CD1c-positive myeloid dendritic cell (primary cell): ENCODE results near the gene GLB1L2.

Experiments
- DNase-seq: peaks from one replicate; pipeline ENCODE4 v3.0.0-alpha.2; 2016; ENCODE audit errors: extremely low spot score

The GLB1L2 gene

DNA sequence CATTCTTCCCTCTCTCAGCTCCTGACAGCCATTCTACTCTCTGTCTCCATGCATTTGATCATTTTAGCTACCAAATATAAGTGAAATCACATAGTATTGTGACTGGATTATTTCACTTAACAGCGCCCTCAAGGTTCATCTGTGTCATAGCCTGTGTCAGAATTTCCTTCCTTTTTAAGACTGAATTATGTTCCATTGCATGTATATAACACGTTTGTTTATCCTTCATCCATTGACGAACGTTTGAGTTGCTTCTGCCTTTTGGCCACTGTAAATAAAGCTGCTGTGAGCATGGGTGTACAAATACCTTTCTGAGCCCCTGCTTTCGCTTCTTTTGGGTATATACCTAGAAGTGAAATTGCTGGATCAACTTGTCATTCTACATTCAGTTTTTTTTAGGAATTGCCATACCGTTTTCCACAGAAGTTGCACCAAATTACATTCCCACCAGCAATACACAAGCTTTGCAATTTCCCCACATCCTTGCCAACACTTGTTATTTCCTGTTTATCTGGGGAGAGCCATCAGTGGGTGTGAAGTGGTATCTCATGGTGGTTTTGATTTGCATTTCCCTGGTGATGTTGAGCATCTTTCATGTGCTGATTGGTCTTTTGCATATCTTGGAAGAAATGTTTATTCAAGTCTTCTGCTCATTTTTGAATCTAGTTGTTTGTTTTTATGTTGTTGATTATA is 17.5 kb downstream of the GLB1L2 start:
- peak; percentile 6 for DNase-seq

DNA sequence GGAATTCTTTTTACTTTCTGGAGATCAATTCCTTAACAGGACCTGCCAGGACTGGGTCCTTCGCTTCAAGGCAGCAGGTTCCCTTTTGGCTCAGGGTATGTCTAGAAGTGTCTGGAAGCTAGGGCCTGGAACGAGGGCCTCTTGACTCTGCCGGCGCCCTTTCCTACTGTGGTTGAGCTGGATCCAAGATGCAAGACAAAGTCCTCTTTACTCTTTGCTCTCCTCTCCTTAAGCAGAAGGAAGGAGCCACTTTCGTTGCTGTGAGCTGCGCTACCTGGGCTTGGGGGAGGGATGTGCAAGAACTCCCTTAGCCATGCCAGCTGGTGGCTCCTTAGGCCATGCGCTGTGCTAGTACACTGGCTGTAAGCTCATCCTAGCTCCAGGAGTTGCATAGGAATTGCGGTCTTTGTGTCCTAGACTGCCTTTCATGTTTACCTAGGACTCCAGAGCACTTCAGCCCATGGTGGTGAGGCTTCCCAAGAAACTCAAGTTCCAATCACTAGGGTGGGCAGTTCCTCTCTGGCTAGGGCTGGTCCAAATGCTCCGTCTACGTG is 18.1 kb downstream of the GLB1L2 start:
- no peak for DNase-seq

DNA sequence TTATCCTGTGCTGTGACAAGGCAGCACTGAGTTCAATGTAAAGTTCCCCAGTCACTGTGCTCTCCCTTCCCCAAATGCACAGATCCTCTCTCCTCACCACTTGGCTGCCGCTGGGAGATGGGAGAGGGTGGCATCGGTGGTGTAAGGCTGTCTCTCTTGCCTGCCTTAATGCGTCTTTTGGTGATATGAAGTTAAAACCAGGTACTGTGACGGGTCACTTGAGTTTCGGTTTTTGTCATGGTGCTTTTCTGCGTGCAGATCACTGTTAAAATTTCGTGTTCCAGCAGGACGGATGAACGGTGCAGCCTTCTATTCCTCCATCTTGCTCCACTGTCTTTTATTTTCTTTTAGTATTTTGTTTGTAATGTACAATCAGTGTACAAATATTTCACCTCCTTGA is 18.6 kb downstream of the GLB1L2 start:
- no peak for DNase-seq

- DNase-seq = no peak
Measured at GRCh38 chr11:134352111-134352510, 20.3 kb downstream of the GLB1L2 start.

GRCh38 chr11:134355136-134355535 is 23.3 kb downstream of the GLB1L2 start:
- DNase-seq = no peak

GRCh38 chr11:134355656-134356055 is 23.9 kb downstream of the GLB1L2 start:
- DNase-seq = no peak

DNA sequence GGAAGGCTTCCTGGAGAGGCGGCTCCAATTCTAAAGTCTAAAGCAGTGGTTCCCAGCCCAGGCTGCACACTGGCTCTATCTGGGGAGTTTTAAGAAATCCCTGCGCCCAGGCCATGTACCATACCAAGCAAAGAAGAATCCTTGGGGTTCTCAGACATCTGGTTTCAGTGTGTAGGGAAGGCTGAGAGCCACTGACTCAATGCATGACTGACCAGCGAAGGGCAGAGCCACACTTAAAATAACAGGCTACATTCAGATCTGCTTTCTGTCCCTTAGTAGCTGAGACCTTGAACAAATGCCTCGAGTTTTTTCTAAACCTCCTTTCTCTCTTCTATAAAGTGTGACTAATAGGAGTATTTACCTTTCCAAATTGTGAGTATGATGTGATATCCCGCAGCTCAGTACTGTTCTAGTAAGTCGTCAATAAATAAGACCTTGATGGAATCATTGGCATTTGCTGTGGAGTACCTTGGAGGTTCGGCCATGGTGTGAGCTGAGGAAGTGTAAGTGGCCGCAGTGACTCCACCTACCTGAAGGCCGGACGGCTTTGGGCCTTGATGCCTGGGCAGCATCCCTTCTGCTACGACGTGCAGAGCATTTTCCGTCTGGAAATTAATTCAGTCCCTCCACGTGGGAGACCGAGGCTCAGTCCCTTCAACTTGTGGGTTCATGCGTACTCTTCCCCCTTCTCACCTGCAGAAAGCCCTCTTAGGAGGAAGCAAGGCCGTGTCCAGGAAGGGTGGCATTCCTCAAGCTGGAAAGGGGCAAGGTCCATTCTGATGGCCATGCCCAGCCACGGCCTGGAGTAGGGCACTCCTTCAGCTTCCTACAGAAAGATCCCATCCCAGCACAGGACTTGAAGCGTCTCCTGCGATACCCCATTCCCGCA is 25.1 kb downstream of the GLB1L2 start:
- no peak for DNase-seq

GRCh38 chr11:134357545-134357839 is 25.7 kb downstream of the GLB1L2 start:
- no peak for DNase-seq

DNA sequence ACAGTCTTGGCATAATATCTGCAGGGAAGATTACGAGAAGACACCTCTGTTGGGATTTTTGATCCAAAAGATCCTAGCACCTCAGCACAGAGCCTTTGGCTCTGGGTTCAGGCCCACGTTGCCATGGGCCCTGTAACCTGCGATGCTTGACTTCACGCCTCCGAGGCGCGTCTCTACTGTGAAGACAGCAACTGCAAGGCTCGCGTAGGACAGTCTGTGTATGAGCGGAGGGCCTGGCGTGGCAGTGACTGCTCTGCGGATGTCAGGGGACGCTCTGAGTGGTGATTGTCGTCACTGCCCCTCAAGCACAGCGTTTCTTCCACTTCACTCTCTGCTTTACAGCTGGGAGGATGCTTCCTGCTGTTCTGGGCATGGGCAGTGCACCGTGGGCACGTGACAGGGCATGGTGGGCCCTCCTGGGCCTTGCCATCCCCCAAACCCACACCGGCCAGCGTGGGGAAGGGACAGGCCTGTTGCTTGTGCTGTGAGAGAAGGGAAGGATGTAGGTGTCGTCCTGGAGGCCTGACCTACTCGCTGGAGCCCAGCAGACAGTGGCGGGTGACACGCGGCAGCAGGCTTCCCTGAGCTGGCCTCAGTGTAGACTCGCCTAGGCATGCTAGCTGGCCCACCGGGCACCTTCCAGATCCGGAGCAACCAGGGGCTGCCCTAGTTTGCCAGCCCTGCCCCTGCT is 26.5 kb downstream of the GLB1L2 start:
- no peak for DNase-seq

- no peak for DNase-seq
Measured at GRCh38 chr11:134358856-134359490, 27.2 kb downstream of the GLB1L2 start.

- no peak for DNase-seq
Measured at GRCh38 chr11:134359646-134360045, 27.9 kb downstream of the GLB1L2 start.

- DNase-seq = peak; percentile 64
Measured at GRCh38 chr11:134360050-134360835, 28.5 kb downstream of the GLB1L2 start.

DNA sequence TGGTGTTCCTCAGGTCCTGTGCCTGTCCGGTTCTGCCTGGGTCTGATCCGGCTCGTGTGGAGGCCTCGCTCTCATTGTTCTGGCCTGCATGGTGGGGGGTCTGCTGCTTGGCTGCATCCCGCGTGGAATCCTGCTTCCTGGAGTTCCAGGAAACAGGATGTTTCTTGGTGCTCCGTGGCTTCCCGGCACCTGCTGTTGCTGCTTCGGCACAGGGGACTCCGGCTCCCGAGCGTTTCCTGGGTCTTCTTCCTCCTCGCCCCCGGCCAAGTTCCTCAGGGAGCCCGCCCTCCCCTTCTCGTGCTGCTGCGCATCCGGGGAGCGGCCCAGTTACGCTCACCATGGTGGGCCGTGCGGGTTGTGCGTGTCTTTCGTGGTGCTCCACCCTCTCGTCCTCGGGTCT is 29.9 kb downstream of the GLB1L2 start:
- no peak for DNase-seq

- no peak for DNase-seq
Measured at GRCh38 chr11:134362192-134362901, 30.6 kb downstream of the GLB1L2 start.

DNA sequence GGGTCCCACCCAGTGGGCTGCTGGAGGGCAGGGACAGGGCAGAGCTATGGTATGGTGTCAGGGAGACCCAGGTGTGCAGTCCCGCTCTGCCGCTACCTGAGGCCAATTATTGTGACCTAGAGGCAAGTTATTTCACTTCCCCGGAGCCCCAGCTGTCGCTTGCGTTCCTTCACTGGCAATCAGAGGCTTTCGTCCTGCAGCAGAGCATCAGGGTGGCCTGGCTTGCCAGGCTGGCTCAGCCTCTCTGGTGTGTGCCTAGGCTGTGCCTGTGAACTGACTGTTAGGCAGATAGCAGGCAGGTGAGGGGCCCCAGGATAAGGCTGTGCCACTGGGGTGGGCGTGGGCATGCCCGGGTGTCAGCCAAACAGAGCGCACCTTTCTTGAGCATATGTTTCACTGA is 31.4 kb downstream of the GLB1L2 start:
- DNase-seq = no peak

DNA sequence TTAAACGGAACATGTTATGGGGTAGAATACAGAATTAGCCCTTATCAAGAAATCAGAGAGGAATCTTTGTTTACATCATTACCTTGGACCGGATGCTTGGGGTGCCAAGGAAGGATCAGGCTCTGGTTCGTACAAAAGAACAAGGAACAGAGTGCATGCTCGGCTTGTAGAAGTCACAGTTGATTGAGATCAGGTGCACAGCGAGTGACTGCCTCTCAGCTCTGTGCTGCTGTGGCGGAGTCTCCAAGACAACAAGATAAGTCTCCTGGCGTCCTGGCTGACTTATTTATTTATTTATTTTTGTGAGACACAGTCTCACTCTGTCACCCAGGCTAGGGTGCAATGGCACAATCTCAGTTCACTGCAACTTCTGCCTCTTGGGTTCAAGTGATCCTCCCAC is 31.8 kb downstream of the GLB1L2 start:
- DNase-seq = no peak

GRCh38 chr11:134364261-134364660 is 32.5 kb downstream of the GLB1L2 start:
- no peak for DNase-seq

DNA sequence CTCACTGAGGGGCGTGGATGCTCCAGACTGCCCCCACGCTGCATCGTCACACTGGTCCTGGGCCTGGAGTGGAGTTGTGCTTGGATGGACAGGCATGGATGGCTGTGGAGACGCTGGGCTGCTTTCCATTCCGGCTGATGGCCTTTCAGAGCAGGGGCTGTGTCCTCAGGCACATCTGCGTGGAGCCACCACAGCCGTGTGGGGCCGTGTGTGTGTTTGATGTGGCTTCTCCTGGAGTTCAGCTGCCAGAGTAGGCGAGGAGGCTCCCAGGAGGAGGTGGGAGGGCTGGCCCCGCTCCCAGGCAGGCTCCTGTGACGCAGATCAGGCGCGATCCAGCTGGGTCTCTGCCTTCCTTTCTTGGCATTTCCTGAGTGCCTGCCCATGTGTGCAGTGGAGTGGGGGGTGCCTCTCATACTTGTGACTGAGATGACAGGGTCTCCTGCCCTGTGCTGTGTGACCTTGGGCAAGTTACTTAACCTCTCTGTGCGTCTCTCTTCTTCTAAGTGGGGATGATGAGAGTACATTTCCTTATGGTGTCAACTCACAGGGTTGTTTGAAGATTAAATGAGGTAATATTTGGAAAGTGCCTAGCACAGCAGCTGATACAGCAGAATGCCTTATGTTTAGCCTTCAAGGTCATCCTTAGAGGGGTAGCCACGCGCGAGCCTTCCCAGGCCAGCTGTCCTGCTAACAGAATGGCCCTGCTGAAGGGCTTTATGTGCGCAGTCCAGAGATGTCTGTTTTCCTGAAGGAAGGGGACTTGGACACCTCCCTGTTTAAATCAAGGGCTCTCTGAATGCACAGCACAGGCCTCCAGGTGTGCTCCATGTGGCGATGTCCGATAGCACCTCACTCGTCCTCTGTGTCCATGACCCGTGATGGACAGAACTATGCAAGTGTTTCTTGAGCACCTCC is 33.5 kb downstream of the GLB1L2 start:
- no peak for DNase-seq

DNA sequence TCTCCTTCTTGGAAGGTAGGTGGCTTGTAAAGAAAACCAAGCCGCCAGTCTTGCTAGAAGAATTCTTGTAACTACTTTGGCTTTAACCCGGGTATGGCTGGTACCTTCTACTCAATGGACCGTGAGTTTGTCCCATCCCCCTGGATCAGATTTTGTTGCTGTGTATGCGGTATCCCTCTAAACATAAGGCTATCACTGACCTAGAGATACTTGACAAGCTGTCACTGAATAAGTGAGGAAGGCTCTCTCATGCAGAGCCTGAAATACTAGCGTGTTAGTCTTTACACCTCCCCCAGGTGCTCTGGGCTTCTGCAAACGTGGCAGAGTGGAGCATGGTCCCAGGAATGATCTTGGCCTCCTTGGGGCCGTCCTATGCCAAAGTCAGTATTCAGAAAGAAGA is 34.5 kb downstream of the GLB1L2 start:
- no peak for DNase-seq

DNA sequence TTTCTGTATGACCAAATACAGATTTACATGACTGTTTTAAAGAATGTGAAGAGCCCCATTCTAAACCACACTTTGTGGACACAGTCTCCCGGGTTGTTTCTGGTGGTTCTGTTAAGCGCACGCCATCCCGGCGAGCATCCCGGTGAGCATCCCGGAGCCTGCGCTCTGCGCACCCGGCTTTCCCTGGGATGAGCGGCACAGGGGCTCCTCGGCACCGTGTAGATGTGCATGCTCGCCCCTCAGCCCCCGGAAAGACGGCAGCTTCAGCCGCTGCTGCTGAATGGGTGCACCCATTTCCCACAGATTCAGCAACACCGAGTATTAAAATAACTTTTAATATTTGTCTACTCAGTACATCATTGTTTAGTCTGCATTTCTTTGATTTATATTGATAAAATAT is 36.0 kb downstream of the GLB1L2 start:
- DNase-seq = no peak
